ENCODE measurements around the gene ITGB7. TPM values are rescaled to one million over a fixed set of nuclear protein-coding genes. Genes with fewer than 3 reads are reported as not detected.

The ITGB7 gene
- total RNA-seq, 2 experiments from 2014 or later = 166 to 180 TPM

GRCh38 chr12:53186745-53187144 lies 20.3 kb downstream of the ITGB7 start:
- Histone ChIP-seq H3K4me3 (ENCODE audit: low read length) (no peak overlapping the region), H3K36me3 (ENCODE audit: insufficient read depth, low read length) (peaks cover 96% of the 10 kb centered on the region), H3K4me1 (ENCODE audit: insufficient read depth, low read length) (peaks cover 43% of the 10 kb centered on the region), H3K27me3 (ENCODE audit: control insufficient read depth in 1 of 2, insufficient read depth in 2 of 2, low read length in 2 of 2) (no peaks in the 10 kb centered on the region), H3K9me3 (ENCODE audit: control insufficient read depth in 1 of 2, insufficient read depth in 1 of 2, low read length in 2 of 2) (no peaks in the 10 kb centered on the region), H3K27ac (ENCODE audit: low read depth in 1 of 2, low read length in 2 of 2) (no peak overlapping the region)
- ATAC-seq (ENCODE audit: poor library complexity) = no peak
- peaks cover 96% of the 10 kb centered on the region for H3K36me3 Mint-ChIP-seq (ENCODE audit: low read depth)
- no peaks in the 10 kb centered on the region for H3K9me3 Mint-ChIP-seq
- no peak overlapping the region for H3K4me3 Mint-ChIP-seq
- peaks cover 57% of the 10 kb centered on the region for H3K4me1 Mint-ChIP-seq (ENCODE audit: low read depth)
- no peaks in the 10 kb centered on the region for H3K27me3 Mint-ChIP-seq
- no peak for DNase-seq
- H3K27ac Mint-ChIP-seq = peak overlapping the region; percentile 22
- intact Hi-C loops (cut with DNase I, micrococcal nuclease) = no loop called here
- POLR2A ChIA-PET = interaction anchor here (0.8 to 5.9 kb wide), 4 partner anchors 8 to 33 kb away, joined by 3 to 34 read pairs (median 16); partner anchors contain the start of gene ITGB7
- CTCF ChIA-PET = interaction anchor here (1.0 to 5.6 kb wide), 4 partner anchors 11 to 135 kb away, joined by 4 to 32 read pairs (median 4); partner anchors contain the start of genes AAAS and ESPL1
- TF ChIP-seq CTCF (IDR thresholded peaks at IDR 0.05) = no peak

DNA sequence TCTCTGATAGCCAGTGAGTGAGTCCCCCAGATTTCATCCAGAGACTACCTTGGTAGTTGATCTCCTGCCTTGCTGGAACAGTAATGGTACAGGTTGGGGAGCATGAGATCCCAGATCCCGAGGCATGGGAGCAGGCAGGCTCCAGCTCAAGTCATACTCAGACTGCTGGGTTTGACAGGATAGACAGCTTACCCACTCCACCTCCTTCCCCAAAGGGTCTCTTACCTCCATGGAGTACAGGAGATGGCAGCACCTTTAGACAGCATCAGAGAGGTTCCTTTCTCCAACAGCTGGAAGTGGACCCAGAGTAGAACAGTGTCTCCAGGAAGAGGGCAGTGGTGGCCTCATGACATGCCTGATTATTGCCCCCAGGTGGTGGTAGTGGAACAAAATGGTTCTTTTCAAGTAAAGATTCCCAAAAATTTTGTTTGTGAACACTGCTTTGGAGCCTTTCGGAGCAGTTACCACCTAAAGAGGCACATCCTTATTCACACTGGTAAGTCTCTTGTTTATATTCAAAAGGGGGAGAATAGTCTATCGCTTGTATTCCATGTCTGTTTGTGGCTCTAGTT lies 21.4 kb downstream of the ITGB7 start:
- Mint-ChIP-seq H3K27ac (peak overlapping the region; percentile 22), H3K4me1 (ENCODE audit: low read depth) (peaks cover 57% of the 10 kb centered on the region)

DNA sequence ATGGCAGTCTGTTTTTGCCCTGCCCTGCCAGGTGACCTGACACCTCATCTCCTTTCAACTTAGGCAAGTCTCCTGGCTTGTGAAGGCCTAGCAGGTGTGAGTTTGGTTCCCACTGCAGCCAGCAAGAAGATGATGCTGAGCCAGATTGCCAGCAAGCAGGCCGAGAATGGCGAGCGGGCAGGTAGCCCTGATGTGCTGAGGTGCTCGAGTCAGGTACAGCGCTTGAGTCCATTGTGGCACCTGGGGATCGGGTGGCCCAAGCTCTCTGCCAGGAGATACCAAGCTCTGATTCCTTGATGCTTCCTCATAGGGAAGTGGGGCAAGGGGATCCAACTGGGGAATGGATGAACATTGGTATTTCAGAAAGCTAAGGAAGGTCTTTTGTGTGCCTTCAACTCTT lies 22.2 kb downstream of the ITGB7 start:
- Histone ChIP-seq H3K4me1 (ENCODE audit: insufficient read depth, low read length) (peaks cover 47% of the 10 kb centered on the region), H3K27ac (ENCODE audit: low read depth in 1 of 2, low read length in 2 of 2) (peak overlapping the region in 1 of 2 donors; percentile 47), H3K27me3 (ENCODE audit: control insufficient read depth in 1 of 2, insufficient read depth in 2 of 2, low read length in 2 of 2) (no peaks in the 10 kb centered on the region), H3K36me3 (ENCODE audit: insufficient read depth, low read length) (peaks cover 81% of the 10 kb centered on the region), H3K9me3 (ENCODE audit: control insufficient read depth in 1 of 2, insufficient read depth in 1 of 2, low read length in 2 of 2) (no peaks in the 10 kb centered on the region), H3K4me3 (ENCODE audit: low read length) (no peak overlapping the region)
- H3K27ac Mint-ChIP-seq = peak overlapping the region; percentile 22
- no peaks in the 10 kb centered on the region for H3K27me3 Mint-ChIP-seq
- no peak for ATAC-seq (ENCODE audit: poor library complexity)
- peak in 1 of 14 experiments; percentile 8 for DNase-seq
- ChIA-PET CTCF (no interaction called here), POLR2A (no interaction called here)
- intact Hi-C loops (cut with DNase I, micrococcal nuclease) = loop anchor here in 1 of 2 experiments (5.0 kb wide), 1 partner anchor 37 kb away; no protein-coding TSS in a partner anchor
- H3K4me3 Mint-ChIP-seq = peak overlapping the region; percentile 48
- peaks cover 58% of the 10 kb centered on the region for H3K4me1 Mint-ChIP-seq (ENCODE audit: low read depth)
- no peaks in the 10 kb centered on the region for H3K9me3 Mint-ChIP-seq
- H3K36me3 Mint-ChIP-seq (ENCODE audit: low read depth) = peaks cover 94% of the 10 kb centered on the region
- TF ChIP-seq CTCF (IDR thresholded peaks at IDR 0.05) = no peak

More for the DNA sequence above, 21.4 kb downstream of the ITGB7 start:
- no peaks in the 10 kb centered on the region for H3K9me3 ChIP-seq (ENCODE audit: control insufficient read depth in 1 of 2, insufficient read depth in 1 of 2, low read length in 2 of 2)
- no peaks in the 10 kb centered on the region for H3K9me3 Mint-ChIP-seq
- H3K27me3 Mint-ChIP-seq = no peaks in the 10 kb centered on the region
- intact Hi-C loops (cut with DNase I, micrococcal nuclease) = no loop called here
- peaks cover 88% of the 10 kb centered on the region for H3K36me3 ChIP-seq (ENCODE audit: insufficient read depth, low read length)
- ATAC-seq (ENCODE audit: poor library complexity) (no peak), DNase-seq (peak in 1 of 14 experiments; percentile 5)
- H3K4me1 ChIP-seq (ENCODE audit: insufficient read depth, low read length) = peaks cover 51% of the 10 kb centered on the region
- ChIA-PET CTCF (no interaction called here), POLR2A (no interaction called here)
- H3K4me3 ChIP-seq (ENCODE audit: low read length) = no peak overlapping the region
- TF ChIP-seq CTCF (IDR thresholded peaks at IDR 0.05) = no peak
- peaks cover 93% of the 10 kb centered on the region for H3K36me3 Mint-ChIP-seq (ENCODE audit: low read depth)
- H3K27me3 ChIP-seq (ENCODE audit: control insufficient read depth in 1 of 2, insufficient read depth in 2 of 2, low read length in 2 of 2) = no peaks in the 10 kb centered on the region
- no peak overlapping the region for H3K4me3 Mint-ChIP-seq
- H3K27ac ChIP-seq (ENCODE audit: low read depth in 1 of 2, low read length in 2 of 2) = no peak overlapping the region

Data from CD4-positive, alpha-beta T cell (primary cell).